HEK293 (cell line): ENCODE data around the gene EPHB1.

Source experiments
- KLF16 ChIP-seq: fragments of 450-650 bp; formaldehyde crosslinking; IDR thresholded peaks from 2 replicates; pipeline ENCODE4 v1.5.1; 2017; ENCODE audit warnings: missing biosample characterization, missing genetic modification characterization
- KLF17 ChIP-seq: fragments of 450-650 bp; formaldehyde crosslinking; IDR thresholded peaks from 2 replicates; pipeline ENCODE4 v1.5.1; 2016; ENCODE audit warnings: missing biosample characterization, missing genetic modification characterization
- PATZ1 ChIP-seq: fragments of 450-650 bp; formaldehyde crosslinking; IDR thresholded peaks from 2 replicates; pipeline ENCODE4 v1.5.1; 2016; ENCODE audit warnings: missing biosample characterization, missing genetic modification characterization
- PBX3 ChIP-seq: sonication (generic); formaldehyde crosslinking; IDR thresholded peaks from 2 replicates; pipeline ENCODE4 v1.8.1; 2022; ENCODE audit warnings: mild to moderate bottlenecking, moderate library complexity, missing genetic modification reagents
- YY1 ChIP-seq: fragments of 450-650 bp; formaldehyde crosslinking; IDR thresholded peaks from 2 replicates; pipeline ENCODE4 v1.5.1; 2018; ENCODE audit warnings: missing biosample characterization, missing genetic modification characterization
- ZBTB17 ChIP-seq: fragments of 450-650 bp; formaldehyde crosslinking; IDR thresholded peaks from 2 replicates; pipeline ENCODE4 v1.5.1; 2016; ENCODE audit warnings: missing biosample characterization, missing genetic modification characterization
- ZNF114 ChIP-seq: fragments of 450-650 bp; formaldehyde crosslinking; IDR thresholded peaks from 2 replicates; pipeline ENCODE4 v1.5.0; 2017; ENCODE audit warnings: missing biosample characterization, missing genetic modification characterization
- ZNF184 ChIP-seq: fragments of 450-650 bp; IDR thresholded peaks from 2 replicates; pipeline ENCODE4 v1.5.1; 2018; ENCODE audit warnings: missing biosample characterization, mild to moderate bottlenecking, missing genetic modification characterization
- ZNF239 ChIP-seq: fragments of 450-650 bp; formaldehyde crosslinking; IDR thresholded peaks from 2 replicates; pipeline ENCODE4 v1.5.1; 2016; ENCODE audit warnings: missing biosample characterization, missing genetic modification characterization
- ZNF658 ChIP-seq: fragments of 450-650 bp; formaldehyde crosslinking; IDR thresholded peaks from 2 replicates; pipeline ENCODE4; 2016; ENCODE audit warnings: missing biosample characterization, missing genetic modification characterization
- TF ChIP-seq, protein P1 (sequence below): fragments of 450-650 bp; formaldehyde crosslinking; IDR thresholded peaks from 2 replicates; pipeline ENCODE4 v1.5.1; 2016; ENCODE audit warnings: missing biosample characterization, missing genetic modification characterization
- TF ChIP-seq, protein P2 (sequence below): fragments of 450-650 bp; formaldehyde crosslinking; conservative IDR thresholded peaks from 2 replicates; pipeline ENCODE4 v1.5.1; 2016; ENCODE audit warnings: low read depth, missing biosample characterization, missing genetic modification characterization

- no peak for TF ChIP-seq PBX3 (CRISPR knock-in tag)
- TF ChIP-seq YY1 (tag by site-specific recombination): no peak
- TF ChIP-seq, protein P1, sequence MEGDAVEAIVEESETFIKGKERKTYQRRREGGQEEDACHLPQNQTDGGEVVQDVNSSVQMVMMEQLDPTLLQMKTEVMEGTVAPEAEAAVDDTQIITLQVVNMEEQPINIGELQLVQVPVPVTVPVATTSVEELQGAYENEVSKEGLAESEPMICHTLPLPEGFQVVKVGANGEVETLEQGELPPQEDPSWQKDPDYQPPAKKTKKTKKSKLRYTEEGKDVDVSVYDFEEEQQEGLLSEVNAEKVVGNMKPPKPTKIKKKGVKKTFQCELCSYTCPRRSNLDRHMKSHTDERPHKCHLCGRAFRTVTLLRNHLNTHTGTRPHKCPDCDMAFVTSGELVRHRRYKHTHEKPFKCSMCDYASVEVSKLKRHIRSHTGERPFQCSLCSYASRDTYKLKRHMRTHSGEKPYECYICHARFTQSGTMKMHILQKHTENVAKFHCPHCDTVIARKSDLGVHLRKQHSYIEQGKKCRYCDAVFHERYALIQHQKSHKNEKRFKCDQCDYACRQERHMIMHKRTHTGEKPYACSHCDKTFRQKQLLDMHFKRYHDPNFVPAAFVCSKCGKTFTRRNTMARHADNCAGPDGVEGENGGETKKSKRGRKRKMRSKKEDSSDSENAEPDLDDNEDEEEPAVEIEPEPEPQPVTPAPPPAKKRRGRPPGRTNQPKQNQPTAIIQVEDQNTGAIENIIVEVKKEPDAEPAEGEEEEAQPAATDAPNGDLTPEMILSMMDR: no peak
- no peak for TF ChIP-seq PATZ1 (tag by site-specific recombination)
- TF ChIP-seq ZNF184 (tag by site-specific recombination): no peak
- no peak for TF ChIP-seq KLF16
- TF ChIP-seq ZNF114 (tag by site-specific recombination): no peak
- TF ChIP-seq ZNF239 (tag by site-specific recombination): no peak
- no peak for TF ChIP-seq ZNF658 (tag by site-specific recombination)
- TF ChIP-seq KLF17 (tag by site-specific recombination): no peak
- TF ChIP-seq ZBTB17 (tag by site-specific recombination): no peak
- TF ChIP-seq, protein P2, sequence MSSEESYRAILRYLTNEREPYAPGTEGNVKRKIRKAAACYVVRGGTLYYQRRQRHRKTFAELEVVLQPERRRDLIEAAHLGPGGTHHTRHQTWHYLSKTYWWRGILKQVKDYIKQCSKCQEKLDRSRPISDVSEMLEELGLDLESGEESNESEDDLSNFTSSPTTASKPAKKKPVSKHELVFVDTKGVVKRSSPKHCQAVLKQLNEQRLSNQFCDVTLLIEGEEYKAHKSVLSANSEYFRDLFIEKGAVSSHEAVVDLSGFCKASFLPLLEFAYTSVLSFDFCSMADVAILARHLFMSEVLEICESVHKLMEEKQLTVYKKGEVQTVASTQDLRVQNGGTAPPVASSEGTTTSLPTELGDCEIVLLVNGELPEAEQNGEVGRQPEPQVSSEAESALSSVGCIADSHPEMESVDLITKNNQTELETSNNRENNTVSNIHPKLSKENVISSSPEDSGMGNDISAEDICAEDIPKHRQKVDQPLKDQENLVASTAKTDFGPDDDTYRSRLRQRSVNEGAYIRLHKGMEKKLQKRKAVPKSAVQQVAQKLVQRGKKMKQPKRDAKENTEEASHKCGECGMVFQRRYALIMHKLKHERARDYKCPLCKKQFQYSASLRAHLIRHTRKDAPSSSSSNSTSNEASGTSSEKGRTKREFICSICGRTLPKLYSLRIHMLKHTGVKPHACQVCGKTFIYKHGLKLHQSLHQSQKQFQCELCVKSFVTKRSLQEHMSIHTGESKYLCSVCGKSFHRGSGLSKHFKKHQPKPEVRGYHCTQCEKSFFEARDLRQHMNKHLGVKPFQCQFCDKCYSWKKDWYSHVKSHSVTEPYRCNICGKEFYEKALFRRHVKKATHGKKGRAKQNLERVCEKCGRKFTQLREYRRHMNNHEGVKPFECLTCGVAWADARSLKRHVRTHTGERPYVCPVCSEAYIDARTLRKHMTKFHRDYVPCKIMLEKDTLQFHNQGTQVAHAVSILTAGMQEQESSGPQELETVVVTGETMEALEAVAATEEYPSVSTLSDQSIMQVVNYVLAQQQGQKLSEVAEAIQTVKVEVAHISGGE (tag by site-specific recombination): no peak
Measured at GRCh38 chr3:135163701-135164100, 368.6 kb downstream of the EPHB1 start.
